K562 (cell line): ENCODE data around the gene RRAS.

Experiments used
- NR2F6 ChIP-seq: fragments of 450-650 bp; formaldehyde crosslinking; IDR thresholded peaks from 2 replicates; pipeline ENCODE4 v1.4.0; 2020; ENCODE audit warnings: mild to moderate bottlenecking
- TF ChIP-seq, protein P1 (sequence below), 3 experiments: IDR thresholded peaks in 2 of 3; conservative IDR thresholded peaks in 1 of 3; 2 replicates each; pipeline ENCODE4 v1.5.1; 2011 to 2012; ENCODE audit warnings: low read length in 3 of 3, mild to moderate bottlenecking in 3 of 3, control low read depth in 2 of 3, improper control_type of control experiment in 1 of 3, inconsistent platforms in 1 of 3, low read depth in 1 of 3, mixed read lengths in 1 of 3, moderate library complexity in 1 of 3; ENCODE audit not compliant: insufficient read depth in 2 of 3

DNA sequence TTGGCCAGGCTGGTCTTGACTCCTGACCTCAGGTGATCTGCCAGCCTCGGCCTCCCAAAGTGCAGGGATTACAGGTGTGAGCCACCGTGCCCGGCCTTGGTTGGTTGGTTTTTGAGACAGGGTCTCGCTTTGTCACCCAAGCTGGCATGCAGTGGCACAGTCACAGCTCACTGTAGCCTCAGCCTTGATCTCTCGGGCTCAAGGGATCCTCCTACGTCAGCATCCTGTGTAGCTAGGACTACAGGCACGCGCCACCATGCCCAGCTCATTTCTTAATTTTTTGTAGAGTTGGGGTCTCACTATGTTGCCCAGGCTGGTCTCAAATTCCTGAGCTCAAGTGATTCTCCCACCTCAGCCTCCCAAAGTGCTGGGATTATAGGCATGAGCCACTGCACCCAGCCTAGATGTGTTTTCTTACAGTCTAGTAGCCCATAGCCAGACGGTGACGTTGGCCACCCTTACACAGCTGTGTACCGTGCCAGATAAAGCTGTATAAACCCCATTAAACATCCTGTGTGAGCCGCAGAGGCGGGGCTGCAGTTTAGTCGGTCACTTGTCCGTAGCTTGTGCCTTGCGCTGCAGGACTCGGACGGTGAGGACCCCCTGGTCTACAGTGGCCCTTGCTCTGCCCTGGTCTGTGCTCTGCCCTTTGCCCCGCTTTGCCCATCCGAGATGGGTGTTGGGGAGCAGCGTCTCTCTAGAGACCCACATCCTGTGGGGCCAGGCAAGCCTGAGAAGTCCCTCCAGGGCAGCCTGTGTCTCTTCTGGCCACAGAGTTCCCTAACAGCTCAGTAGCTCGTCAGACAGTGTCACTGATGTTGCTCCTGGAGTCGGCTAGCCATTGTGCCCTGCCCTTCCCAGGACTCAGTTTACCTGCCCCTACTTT lies 15.9 kb upstream of the RRAS start:
- TF ChIP-seq NR2F6 (CRISPR knock-in tag) = no peak
- TF ChIP-seq, protein P1, sequence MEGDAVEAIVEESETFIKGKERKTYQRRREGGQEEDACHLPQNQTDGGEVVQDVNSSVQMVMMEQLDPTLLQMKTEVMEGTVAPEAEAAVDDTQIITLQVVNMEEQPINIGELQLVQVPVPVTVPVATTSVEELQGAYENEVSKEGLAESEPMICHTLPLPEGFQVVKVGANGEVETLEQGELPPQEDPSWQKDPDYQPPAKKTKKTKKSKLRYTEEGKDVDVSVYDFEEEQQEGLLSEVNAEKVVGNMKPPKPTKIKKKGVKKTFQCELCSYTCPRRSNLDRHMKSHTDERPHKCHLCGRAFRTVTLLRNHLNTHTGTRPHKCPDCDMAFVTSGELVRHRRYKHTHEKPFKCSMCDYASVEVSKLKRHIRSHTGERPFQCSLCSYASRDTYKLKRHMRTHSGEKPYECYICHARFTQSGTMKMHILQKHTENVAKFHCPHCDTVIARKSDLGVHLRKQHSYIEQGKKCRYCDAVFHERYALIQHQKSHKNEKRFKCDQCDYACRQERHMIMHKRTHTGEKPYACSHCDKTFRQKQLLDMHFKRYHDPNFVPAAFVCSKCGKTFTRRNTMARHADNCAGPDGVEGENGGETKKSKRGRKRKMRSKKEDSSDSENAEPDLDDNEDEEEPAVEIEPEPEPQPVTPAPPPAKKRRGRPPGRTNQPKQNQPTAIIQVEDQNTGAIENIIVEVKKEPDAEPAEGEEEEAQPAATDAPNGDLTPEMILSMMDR (IDR thresholded peaks at IDR 0.05 in 2 of 3, conservative IDR thresholded peaks at IDR 0.05 in 1 of 3; ENCODE audit: insufficient read depth in 2 of 3, low read depth in 1 of 3, low read length in 3 of 3) = no peak
